Left colon (tissue), 2 donors: ENCODE results near the gene ZNF672. TPM values are rescaled to one million over a fixed set of nuclear protein-coding genes. Genes with fewer than 3 reads are reported as not detected.
"Not testable (repeated sequence)": the region's sequence is repeated elsewhere in the genome, so short reads cannot be mapped to it uniquely, and the experiment has no call there.

ENCODE experiments used
- ATAC-seq: fragments of 200-7000 bp; cut with Tn5 transposase; one replicate; pipeline ENCODE4 v1.9.1; 2020; ENCODE audit warnings: mild to moderate bottlenecking, moderate library complexity
- DNase-seq, 2 donors: peaks; one replicate each; pipeline ENCODE4 v3.0.0-alpha.2; 2020
- intact Hi-C, 2 donors: fragments of 100-400 bp; cut with DNase I in 1 of 2; cut with micrococcal nuclease in 1 of 2; formaldehyde crosslinking; loops; one replicate each; pipeline versions ENCODE4 v1.11.2 to v1.14.0; 2022; cut with DNase I, micrococcal nuclease
- total RNA-seq, 2 donors: library from RNA; stranded (reverse); fragmentation: NEBNext Ultra II Directional; extraction: Animal tissue kit (Norgen Biotek cat#: 25700); gene quantifications; one replicate each; pipeline ENCODE4 v1.2.1, GENCODE V29; 2021
- donor health status: DM: no; HTN: no; CAD: no.
- donor health status: DM: yes; HTN: yes; CAD: no.

Gene ZNF672
- total RNA-seq, 2 donors from 2014 or later: 32.9 to 36.2 TPM

DNA sequence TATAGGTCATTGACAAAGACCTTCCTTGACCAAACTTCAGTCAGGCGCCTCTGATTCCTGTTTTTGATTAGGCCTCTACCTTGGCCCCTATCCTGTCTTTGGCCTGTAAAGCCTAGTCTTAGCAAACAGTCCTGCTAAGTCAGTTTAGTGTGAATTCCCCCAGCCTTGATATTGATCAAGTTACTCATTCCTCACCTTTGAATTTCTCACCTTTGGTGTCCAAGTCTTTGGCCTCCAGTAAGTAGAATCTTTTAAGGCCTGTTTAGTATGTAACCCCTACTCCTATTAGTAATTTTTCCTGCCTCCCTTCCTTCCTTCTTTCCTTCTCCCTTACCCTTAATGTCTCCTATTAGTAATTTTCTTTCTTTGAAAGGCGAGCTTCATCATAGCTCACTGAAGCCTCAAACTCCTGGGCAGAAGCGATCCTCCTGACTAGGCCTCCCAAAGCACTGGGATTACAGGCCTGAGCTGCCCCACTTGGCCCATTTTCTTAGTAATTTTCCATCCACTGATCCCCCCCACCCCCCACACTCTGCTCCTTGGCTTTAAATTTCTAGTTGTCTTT is 33.9 kb downstream of the ZNF672 start:
- DNase-seq: no peak
- ATAC-seq: no peak
- intact Hi-C loops: no loop called here

DNA sequence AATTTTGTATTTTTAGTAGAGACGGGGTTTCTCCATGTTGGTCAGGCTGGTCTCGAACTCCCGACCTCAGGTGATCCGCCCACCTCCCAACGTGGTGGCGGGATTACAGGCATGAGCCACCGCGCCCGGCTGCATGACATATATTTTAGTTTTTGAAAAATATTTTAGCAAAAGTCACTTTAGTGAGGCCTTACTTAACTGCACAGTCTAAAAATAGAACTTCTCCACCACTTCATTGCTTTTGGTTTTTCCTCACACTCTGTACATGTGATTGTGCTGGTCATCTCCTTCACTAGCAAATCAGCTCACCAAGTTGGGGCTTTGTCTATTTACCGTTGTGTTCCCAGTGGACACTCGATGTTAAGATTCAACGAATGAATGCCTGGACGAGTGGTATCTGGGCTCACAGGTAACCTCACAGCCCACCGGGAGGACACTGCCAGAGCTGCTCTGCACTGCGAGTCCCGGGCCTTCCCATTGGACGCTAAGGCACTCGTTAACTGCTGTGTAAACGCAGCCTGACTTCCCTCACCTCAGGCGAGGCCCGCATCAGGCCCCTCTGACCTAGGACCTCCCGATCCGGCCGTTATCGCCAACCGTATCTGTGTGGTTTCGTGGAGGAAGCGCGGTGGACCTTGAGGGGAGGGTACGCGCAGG is 34.9 kb downstream of the ZNF672 start:
- DNase-seq: peak; percentile 71 to 79

DNA sequence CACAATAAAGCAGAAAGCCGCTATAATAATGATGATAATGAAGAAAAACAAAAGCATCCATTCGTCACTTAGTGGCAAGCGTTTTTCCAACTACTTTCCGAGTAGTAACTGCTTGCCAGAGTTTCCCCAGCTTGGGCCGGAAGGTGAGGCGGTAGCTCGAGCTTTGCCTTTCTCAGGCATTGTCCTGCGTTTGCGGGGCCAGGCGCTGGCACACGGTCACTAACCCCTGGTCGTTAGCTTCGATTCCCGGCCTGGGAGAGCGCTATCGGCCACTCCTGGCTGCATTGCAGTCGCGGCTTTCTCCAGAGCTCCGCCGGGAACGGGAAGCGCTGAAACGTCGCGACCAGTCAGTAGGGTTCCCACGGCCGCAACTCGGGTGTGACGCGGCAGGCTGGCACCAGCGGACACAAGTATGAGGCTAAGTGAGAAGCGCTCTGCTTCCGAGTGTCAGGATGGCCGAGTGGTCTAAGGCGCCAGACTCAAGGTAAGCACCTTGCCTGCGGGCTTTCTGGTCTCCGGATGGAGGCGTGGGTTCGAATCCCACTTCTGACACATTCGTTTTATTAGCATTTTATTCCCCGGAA is 35.5 kb downstream of the ZNF672 start:
- peak; percentile 88 for ATAC-seq
- intact Hi-C loops: no loop called here
- DNase-seq: peak; percentile 93

More for the DNA sequence above, 34.9 kb downstream of the ZNF672 start:
- ATAC-seq: peak; percentile 71
- intact Hi-C loops: no loop called here

DNA sequence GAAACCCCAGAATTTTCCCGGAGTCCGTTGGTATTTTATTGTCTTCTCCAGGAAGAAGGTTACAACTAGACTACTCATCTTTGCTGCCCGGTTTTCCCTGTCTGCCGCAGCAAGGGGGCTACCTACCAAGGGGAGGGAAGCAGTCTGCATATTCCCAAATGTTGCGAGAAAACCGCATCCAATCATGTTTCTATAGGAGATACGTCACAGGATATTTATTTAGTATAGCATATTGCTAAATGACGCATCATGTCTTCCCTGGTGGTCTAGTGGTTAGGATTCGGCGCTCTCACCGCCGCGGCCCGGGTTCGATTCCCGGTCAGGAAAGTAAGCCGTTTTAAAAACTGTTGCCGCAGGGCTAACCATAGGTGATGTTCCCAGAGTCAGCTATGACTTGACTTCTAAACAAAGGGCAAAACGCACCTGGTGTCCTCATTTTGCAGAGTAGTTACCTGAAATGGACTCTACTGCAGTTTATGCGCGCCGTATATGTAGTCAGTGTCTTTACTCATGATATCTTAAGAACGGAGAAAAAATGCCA is 36.0 kb downstream of the ZNF672 start:
- intact Hi-C loops: no loop called here
- ATAC-seq (peak; percentile 69), DNase-seq (peak; percentile 60 to 80)

DNA sequence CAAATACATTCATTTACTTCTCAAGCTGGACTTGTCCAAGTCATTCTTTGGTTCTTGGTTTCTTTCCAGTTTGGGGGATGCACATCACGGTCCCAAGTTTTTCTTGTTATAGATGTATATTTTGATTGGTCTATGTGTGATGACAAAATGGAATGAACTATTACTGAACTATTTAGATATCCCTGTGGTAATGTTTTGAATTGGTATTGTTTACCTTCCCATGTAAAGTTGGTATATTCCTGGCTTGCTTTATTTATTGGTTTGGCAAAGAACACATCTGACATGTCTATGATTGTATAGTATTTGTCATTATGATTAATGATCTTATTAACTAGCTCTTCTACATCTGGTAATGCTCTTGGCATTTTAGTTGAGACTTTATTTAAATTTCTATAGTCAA is 43.2 kb downstream of the ZNF672 start:
- intact Hi-C loops: no loop called here
- DNase-seq (no peak), ATAC-seq (no peak)

DNA sequence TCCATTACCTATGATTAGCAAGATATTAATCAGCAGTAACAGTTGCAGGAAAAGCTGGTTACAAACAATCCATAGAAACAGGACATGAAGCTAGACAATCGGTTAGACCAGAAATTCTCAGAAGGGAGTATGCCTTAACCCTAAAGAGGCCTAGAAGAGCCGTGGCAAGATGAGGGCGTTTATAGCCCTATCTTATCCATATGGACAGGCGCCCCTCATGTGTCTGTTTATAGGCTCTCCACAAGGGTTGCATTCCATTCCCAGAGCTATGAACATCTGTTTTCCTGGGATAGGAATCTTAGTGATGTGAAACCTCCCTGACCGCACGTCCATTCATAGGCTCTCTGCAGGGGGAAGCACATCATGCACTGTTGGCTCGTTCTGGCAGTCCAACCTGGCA is 44.4 kb downstream of the ZNF672 start:
- ATAC-seq, intact Hi-C loops: not testable (repeated sequence)

DNA sequence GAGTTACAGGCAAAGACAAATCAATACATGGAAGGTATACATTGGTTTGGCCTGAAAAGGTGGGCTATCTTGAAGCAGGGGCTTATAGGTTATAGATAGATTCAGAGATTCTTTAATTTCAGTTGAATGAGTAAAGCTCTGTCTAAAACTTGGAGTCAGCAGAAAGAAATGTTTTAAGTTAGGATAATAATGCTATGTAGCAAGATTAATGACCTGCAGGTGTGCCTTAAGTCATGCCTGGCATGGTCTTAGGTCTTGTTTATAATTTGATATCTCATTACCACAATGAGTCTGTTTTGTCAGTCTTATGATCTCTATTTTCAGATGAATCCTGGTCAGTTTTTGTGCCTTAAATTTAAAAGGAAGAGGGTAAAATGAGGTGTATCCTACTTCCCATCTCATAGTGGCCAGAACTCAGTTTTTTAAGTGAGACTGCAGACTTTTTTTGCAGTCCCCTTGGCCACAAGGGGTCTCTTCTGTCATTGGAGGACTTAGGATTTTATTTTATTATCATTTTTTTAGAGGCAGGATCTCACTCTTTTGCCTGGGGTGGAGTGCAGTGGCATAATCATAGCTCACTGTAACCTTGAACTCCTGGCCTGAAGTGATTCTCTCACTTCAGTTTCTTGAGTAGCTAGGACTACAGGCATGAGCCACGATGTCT is 46.7 kb downstream of the ZNF672 start:
- ATAC-seq: no peak
- intact Hi-C loops: no loop called here
- no peak for DNase-seq

More for the DNA sequence above, 44.4 kb downstream of the ZNF672 start:
- not testable (repeated sequence) for DNase-seq

DNA sequence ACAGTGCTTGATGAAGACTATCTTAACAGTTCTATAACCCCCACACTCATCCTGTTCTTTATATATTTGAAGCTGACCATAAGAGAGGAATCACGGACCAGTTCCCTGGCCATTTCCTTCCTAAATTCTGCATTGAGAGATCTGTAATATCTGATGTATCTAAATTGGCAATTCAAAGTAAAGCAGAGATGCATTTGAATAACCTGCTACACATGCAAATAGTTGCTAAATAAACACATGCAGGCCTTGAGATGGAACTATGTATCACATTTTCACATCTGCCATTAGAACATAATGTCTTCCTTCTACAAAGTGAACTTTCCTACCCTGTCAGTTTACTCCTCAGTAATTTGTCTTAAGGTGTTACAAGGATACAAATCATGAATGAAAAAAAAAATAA is 47.6 kb downstream of the ZNF672 start:
- DNase-seq (no peak), ATAC-seq (no peak)
- intact Hi-C loops: no loop called here

DNA sequence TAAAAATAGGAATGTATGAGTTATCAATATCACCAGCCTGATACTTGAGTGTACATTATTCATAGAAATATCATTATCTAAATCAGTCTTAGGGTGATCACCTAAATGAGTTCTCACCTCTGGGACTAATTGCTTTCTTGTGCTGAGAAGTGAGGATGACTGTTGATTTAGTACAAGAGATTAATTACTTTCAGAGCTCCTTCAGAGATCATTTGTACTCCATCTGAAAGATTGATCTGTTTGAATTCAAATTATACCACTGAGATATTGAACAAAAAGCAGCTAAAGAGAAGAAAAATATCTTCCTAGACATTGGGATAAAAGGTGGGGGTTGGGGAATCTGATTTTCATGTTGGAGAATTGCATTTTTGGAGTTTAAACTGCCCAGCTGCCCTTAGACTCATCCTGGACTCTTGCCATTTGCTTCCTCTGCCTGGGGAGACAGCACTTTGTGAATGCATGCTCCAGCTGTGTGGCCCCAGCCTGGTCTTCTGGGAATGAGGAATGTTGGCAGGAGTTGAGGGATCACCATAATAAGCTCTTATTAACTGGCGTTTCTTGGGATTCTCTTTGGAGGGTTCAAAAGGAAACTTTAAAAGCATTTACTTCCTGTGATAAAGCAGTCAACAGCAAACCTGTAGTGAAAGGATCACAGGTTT is 48.3 kb downstream of the ZNF672 start:
- ATAC-seq: no peak
- intact Hi-C loops: no loop called here
- no peak for DNase-seq

DNA sequence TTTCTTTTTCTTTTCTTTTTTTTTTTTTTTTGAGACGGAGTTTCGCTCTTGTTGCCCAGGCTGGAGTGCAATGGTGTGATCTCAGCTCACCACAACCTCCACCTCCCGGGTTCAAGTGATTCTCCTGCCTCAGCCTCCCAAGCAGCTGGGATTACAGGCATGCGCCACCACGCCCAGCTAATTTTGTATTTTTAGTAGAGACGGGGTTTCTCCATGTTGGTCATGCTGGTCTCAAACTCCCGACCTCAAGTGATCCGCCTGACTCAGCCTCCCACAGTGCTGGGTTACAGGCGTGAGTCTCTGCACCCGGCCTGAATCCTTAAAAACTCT is 51.9 kb downstream of the ZNF672 start:
- ATAC-seq, DNase-seq, intact Hi-C loops: not testable (repeated sequence)

DNA sequence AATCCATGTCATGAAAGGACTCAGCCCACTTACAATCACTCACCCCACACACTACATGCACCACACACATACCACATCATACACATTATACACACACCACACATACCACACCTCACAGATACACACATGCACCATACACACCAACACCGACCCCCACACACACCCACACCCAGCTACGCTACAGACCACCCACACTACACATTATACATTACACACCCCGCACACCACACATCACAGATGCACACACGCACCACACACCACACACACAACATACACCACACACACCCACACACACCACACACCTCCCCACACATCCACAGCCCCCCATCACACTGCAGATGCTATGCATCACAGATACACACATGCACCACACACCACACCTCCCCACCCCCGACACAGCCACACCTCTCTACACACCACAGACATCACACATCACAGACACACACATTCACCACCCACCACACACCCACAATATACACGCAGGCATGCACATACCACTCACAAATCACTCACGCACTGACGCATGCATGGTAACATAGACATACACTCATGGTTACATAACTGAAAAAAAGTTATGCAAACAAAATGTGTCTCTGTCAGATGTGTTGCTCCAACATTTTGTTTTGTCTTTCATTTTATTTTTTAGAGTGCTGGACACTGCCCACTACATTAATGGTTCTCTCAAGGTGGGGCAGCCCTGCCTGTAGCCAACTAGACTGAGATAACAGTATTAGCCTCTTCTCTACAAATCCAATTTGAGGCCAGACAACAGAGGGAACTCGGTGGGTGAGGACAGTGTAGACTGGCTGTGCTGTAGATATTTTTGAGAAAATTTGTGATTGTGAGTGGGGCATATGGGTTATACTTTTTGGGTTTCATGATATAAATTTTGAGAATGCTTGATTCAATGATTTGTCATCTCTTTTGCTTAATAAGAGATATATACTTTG is 52.8 kb downstream of the ZNF672 start:
- intact Hi-C loops: no loop called here
- no peak for ATAC-seq

DNA sequence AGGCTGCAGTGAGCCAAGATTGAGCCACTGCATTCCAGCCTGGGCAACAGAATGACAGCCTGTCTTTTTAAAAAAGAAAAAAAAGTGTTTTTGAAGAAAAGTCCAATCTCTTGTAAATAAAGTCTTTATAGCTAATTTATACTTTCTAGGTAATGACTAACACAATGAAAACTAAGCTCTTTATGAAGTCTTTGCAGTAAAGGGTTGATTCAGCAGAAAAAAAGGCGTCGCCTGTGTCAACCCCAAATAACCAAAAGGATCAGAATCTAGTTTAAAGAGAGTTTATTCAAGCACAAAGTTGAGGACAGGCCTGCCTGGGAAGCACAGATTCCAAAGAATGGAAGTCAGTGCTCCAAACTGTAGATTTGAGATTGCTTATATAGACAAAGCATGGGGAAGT is 53.7 kb downstream of the ZNF672 start:
- DNase-seq (no peak), ATAC-seq (no peak)
- intact Hi-C loops: no loop called here

More for the DNA sequence above, 52.8 kb downstream of the ZNF672 start:
- DNase-seq: no peak

DNA sequence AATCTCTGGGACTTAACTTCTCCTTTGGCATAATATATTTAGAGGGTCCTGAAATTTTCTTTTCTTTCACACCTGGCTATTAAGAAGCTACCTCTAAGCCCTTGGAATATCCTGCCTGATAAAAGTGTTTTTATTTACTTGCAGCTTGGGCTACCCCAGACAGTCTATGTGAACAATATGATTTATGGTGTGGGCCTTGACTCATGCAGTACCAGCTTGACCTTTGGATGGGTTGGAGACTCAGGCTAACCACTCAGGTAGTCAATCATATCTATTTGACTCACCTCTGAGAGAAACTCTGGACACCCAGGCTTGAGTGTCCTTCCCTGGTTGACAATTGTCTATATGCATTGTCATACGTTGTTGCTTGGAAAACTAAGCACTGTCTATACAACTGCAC is 54.6 kb downstream of the ZNF672 start:
- intact Hi-C loops: no loop called here
- DNase-seq (no peak), ATAC-seq (peak; percentile 85)

DNA sequence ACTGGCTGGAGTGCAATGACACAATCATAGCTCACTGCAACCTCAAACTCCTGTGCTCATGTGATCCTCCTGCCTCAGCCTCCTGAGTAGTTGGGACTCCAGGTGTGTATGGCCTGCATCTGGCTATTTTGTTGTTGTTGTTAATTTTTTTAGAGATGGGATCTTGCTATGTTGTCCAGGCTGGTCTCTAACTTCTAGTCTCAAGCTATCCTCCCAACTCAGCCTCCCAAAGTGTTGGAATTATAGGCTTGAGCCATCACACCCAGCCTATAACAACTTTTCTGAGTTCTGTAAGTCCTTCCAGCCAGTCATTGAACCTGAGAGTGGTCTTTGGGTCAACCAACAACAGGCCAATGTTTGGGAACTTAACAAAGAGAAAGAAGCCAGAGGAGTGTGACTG is 56.8 kb downstream of the ZNF672 start:
- DNase-seq: no peak
- no peak for ATAC-seq
- intact Hi-C loops: no loop called here

DNA sequence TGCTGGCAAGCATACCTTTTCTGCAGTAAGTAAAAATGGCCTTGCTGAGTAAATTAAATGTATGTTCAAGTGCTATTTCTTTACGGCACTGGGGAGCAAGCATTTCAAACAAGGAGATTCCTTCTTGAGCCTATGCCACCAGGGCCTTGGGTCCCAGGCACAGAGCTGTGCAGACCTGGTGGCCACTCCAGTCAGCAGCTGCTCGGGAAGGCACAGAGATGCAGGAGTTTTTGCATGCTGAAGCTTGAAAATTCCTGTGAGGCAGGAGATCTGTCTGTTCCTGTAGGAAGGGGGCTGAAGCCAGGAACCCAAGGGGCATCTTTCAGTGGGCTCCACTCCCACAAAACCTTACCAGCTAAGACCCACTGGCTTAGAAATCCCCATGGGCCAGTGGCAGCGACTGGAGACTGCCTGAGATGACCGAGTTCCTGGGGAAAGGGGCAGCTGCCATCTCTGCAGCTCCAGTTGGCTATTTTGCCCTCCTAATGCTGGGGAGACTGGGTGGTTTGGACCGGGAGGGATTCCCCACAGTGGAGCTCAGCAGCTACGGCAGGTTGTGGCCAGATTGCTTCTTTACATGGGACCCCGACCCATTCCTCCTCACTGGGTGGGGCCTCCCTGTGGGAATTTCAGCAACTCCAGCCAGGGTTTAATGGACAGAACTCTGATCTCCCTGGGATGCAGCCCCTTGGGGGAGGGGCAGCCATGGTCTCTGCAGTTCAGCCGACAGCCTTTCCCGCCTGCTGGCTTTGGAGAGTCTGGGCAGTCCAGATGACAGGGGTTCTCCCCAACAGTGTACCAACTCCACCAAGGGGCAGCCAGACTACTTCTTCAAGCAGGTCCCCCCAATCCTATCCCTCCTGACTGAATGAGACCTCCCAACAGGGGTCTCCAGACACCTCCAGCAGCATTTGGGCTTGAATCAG is 59.7 kb downstream of the ZNF672 start:
- intact Hi-C loops: no loop called here
- ATAC-seq: no peak
- DNase-seq: no peak
